GM23338 (cell line): ENCODE data around the gene FOXP1.

Source experiments
- CREB1 ChIP-seq: fragments of 250-450 bp; sonication (Bioruptor Pico); IDR thresholded peaks from 2 replicates; pipeline ENCODE4 v1.5.0; 2020; ENCODE audit warnings: low read depth, mild to moderate bottlenecking, moderate library complexity
- ETS1 ChIP-seq: IDR thresholded peaks from 2 replicates; pipeline ENCODE4 v1.6.1; 2016; ENCODE audit warnings: antibody characterized with exemption
- EZH2 ChIP-seq: fragments of 200-600 bp; sonication (generic); IDR thresholded peaks from one replicate; pipeline ENCODE4 v1.8.0; 2017; ENCODE audit warnings: antibody characterized with exemption, mild to moderate bottlenecking, low read depth; ENCODE audit not compliant: unreplicated experiment
- JUNB ChIP-seq: IDR thresholded peaks from one replicate; pipeline ENCODE4 v1.6.1; 2016; ENCODE audit warnings: antibody characterized with exemption; ENCODE audit not compliant: unreplicated experiment
- NANOG ChIP-seq: IDR thresholded peaks from 2 replicates; pipeline ENCODE4 v1.6.1; 2016; ENCODE audit warnings: antibody characterized with exemption, borderline replicate concordance
- POLR2AphosphoS5 ChIP-seq: IDR thresholded peaks from 2 replicates; pipeline ENCODE4 v1.6.1; 2016; ENCODE audit warnings: antibody characterized with exemption, low read depth
- ZNF331 ChIP-seq: fragments of 250-450 bp; sonication (Bioruptor Pico); IDR thresholded peaks from 2 replicates; pipeline ENCODE4 v1.5.0; 2020; ENCODE audit warnings: low read depth, mild to moderate bottlenecking, moderate library complexity
- TF ChIP-seq, protein P1 (sequence below), 2 experiments: fragments of 200-600 bp in 1 of 2; sonication (generic) in 1 of 2; conservative IDR thresholded peaks; 2 replicates each; pipeline versions ENCODE4 v1.5.1 to v1.6.1; 2016 to 2017; ENCODE audit warnings: antibody characterized with exemption in 2 of 2, low read depth in 2 of 2, mild to moderate bottlenecking in 2 of 2, moderate library complexity in 1 of 2
- TF ChIP-seq, protein P2 (sequence below): IDR thresholded peaks from one replicate; pipeline ENCODE4 v1.6.1; 2018; ENCODE audit warnings: antibody characterized with exemption; ENCODE audit not compliant: unreplicated experiment
- TF ChIP-seq, protein P3 (sequence below): fragments of 250-450 bp; sonication (Bioruptor Pico); IDR thresholded peaks from 2 replicates; pipeline ENCODE4 v1.5.0; 2020; ENCODE audit warnings: mild to moderate bottlenecking, moderate library complexity

DNA sequence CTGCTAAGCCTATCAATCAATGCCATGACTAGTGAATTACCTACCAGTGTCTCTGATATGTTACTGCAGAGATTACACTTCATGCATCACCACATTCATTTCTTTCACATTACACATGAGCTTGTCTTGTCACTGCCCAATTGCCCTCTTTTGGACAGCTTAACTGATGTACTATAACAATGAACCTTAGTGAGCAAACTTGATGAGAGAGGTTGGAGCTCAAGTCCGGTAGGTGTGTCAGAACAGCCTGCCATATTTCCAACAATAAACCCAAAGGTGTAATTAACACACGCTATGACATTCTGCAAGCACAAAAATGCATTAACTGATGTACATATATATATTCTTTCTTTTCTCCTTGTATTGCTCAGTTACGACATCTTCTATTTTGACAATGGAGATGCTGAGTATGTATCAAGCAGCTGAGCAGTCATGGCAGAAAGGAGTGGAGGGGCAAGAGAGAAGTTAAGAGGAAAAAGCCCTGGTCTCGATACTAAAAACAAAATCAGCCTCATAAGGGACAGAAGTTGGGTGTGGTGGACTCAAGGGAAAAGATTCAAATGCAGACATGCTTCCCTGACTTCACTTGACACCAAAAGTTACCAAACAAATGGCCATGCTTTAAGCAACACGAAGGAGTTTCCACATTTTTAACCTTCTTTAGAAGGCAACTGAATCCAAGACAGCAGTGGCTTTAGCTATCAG lies 538.2 kb downstream of the FOXP1 start:
- TF ChIP-seq, protein P1, sequence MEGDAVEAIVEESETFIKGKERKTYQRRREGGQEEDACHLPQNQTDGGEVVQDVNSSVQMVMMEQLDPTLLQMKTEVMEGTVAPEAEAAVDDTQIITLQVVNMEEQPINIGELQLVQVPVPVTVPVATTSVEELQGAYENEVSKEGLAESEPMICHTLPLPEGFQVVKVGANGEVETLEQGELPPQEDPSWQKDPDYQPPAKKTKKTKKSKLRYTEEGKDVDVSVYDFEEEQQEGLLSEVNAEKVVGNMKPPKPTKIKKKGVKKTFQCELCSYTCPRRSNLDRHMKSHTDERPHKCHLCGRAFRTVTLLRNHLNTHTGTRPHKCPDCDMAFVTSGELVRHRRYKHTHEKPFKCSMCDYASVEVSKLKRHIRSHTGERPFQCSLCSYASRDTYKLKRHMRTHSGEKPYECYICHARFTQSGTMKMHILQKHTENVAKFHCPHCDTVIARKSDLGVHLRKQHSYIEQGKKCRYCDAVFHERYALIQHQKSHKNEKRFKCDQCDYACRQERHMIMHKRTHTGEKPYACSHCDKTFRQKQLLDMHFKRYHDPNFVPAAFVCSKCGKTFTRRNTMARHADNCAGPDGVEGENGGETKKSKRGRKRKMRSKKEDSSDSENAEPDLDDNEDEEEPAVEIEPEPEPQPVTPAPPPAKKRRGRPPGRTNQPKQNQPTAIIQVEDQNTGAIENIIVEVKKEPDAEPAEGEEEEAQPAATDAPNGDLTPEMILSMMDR (conservative IDR thresholded peaks at IDR 0.05; ENCODE audit: low read depth in 2 of 2): no peak
- TF ChIP-seq POLR2AphosphoS5 (no peak), JUNB (no peak), CREB1 (no peak), ZNF331 (CRISPR knock-in tag) (no peak), EZH2 (no peak), ETS1 (no peak), NANOG (no peak)
- TF ChIP-seq, protein P2, sequence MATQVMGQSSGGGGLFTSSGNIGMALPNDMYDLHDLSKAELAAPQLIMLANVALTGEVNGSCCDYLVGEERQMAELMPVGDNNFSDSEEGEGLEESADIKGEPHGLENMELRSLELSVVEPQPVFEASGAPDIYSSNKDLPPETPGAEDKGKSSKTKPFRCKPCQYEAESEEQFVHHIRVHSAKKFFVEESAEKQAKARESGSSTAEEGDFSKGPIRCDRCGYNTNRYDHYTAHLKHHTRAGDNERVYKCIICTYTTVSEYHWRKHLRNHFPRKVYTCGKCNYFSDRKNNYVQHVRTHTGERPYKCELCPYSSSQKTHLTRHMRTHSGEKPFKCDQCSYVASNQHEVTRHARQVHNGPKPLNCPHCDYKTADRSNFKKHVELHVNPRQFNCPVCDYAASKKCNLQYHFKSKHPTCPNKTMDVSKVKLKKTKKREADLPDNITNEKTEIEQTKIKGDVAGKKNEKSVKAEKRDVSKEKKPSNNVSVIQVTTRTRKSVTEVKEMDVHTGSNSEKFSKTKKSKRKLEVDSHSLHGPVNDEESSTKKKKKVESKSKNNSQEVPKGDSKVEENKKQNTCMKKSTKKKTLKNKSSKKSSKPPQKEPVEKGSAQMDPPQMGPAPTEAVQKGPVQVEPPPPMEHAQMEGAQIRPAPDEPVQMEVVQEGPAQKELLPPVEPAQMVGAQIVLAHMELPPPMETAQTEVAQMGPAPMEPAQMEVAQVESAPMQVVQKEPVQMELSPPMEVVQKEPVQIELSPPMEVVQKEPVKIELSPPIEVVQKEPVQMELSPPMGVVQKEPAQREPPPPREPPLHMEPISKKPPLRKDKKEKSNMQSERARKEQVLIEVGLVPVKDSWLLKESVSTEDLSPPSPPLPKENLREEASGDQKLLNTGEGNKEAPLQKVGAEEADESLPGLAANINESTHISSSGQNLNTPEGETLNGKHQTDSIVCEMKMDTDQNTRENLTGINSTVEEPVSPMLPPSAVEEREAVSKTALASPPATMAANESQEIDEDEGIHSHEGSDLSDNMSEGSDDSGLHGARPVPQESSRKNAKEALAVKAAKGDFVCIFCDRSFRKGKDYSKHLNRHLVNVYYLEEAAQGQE: no peak
- TF ChIP-seq, protein P3, sequence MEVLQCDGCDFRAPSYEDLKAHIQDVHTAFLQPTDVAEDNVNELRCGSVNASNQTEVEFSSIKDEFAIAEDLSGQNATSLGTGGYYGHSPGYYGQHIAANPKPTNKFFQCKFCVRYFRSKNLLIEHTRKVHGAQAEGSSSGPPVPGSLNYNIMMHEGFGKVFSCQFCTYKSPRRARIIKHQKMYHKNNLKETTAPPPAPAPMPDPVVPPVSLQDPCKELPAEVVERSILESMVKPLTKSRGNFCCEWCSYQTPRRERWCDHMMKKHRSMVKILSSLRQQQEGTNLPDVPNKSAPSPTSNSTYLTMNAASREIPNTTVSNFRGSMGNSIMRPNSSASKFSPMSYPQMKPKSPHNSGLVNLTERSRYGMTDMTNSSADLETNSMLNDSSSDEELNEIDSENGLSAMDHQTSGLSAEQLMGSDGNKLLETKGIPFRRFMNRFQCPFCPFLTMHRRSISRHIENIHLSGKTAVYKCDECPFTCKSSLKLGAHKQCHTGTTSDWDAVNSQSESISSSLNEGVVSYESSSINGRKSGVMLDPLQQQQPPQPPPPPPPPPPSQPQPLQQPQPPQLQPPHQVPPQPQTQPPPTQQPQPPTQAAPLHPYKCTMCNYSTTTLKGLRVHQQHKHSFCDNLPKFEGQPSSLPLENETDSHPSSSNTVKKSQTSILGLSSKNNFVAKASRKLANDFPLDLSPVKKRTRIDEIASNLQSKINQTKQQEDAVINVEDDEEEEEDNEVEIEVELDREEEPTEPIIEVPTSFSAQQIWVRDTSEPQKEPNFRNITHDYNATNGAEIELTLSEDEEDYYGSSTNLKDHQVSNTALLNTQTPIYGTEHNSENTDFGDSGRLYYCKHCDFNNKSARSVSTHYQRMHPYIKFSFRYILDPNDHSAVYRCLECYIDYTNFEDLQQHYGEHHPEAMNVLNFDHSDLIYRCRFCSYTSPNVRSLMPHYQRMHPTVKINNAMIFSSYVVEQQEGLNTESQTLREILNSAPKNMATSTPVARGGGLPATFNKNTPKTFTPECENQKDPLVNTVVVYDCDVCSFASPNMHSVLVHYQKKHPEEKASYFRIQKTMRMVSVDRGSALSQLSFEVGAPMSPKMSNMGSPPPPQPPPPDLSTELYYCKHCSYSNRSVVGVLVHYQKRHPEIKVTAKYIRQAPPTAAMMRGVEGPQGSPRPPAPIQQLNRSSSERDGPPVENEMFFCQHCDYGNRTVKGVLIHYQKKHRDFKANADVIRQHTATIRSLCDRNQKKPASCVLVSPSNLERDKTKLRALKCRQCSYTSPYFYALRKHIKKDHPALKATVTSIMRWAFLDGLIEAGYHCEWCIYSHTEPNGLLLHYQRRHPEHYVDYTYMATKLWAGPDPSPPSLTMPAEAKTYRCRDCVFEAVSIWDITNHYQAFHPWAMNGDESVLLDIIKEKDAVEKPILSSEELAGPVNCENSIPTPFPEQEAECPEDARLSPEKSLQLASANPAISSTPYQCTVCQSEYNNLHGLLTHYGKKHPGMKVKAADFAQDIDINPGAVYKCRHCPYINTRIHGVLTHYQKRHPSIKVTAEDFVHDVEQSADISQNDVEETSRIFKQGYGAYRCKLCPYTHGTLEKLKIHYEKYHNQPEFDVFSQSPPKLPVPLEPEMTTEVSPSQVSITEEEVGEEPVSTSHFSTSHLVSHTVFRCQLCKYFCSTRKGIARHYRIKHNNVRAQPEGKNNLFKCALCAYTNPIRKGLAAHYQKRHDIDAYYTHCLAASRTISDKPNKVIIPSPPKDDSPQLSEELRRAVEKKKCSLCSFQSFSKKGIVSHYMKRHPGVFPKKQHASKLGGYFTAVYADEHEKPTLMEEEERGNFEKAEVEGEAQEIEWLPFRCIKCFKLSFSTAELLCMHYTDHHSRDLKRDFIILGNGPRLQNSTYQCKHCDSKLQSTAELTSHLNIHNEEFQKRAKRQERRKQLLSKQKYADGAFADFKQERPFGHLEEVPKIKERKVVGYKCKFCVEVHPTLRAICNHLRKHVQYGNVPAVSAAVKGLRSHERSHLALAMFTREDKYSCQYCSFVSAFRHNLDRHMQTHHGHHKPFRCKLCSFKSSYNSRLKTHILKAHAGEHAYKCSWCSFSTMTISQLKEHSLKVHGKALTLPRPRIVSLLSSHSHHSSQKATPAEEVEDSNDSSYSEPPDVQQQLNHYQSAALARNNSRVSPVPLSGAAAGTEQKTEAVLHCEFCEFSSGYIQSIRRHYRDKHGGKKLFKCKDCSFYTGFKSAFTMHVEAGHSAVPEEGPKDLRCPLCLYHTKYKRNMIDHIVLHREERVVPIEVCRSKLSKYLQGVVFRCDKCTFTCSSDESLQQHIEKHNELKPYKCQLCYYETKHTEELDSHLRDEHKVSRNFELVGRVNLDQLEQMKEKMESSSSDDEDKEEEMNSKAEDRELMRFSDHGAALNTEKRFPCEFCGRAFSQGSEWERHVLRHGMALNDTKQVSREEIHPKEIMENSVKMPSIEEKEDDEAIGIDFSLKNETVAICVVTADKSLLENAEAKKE (CRISPR knock-in tag): no peak
